ENCODE data around the gene LOX. TPM values are rescaled to one million over a fixed set of nuclear protein-coding genes. Genes with fewer than 3 reads are reported as not detected.

LOX gene
- total and polyA plus RNA-seq, 9 of the 15 experiments (the other 6 are each of a cell fraction or from before 2014, with no cell fraction given), result 0.06 to 0.09 TPM; not detected in 7

DNA sequence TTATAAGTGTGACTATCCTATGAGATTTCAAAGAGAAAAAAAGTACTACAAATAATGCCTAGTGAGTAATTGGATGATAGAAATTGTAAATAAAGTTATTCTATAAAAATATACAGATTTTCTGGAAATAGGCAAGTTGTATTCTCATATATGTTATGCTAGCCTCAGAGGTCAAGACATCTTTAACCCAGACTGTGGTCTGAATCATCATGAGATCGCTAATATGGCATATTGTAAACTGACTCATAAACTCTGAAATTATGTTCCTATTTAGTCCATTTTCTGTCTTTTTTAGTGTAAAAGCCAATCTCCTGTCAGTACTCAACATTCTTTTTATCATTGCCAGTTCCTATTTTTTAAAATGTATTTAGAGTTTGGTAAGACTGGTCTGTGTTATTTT lies 14.2 kb downstream of the LOX start:
- Histone ChIP-seq H3K9ac (ENCODE audit: insufficient read depth in 1 of 2, low read depth in 2 of 2, low read length in 2 of 2) (no peak overlapping the region), H3K9me3 (replicated peaks; ENCODE audit: control insufficient read depth, insufficient read depth, low read depth, low read length) (no peaks in the 10 kb centered on the region), H3K4me1 (replicated peaks in 1 of 2; ENCODE audit: control insufficient read depth in 2 of 2, insufficient read depth in 2 of 2, low read length in 2 of 2) (no peaks in the 10 kb centered on the region), H3K27ac (ENCODE audit: extremely low read depth, low read depth, low read length) (no peak overlapping the region), H2AFZ (ENCODE audit: low read depth, low read length) (no peak overlapping the region), H3K4me3 (no peak overlapping the region), H4K20me1 (replicated peaks; ENCODE audit: control insufficient read depth, insufficient read depth, low read length) (no peaks in the 10 kb centered on the region), H3K79me2 (ENCODE audit: control insufficient read depth, insufficient read depth, low read length) (no peaks in the 10 kb centered on the region), H3K4me2 (ENCODE audit: insufficient read depth, low read length) (no peak overlapping the region), H3K27me3 (ENCODE audit: control insufficient read depth in 2 of 2, insufficient read depth in 2 of 2, low read length in 2 of 2) (no peaks in the 10 kb centered on the region), H3K9me1 (ENCODE audit: control insufficient read depth, insufficient read depth, low read length) (no peaks in the 10 kb centered on the region), H3K36me3 (ENCODE audit: control insufficient read depth, insufficient read depth, low read length) (no peaks in the 10 kb centered on the region)
- no TSS peak for BruUV-seq (replicated peaks)
- in situ Hi-C loops (cut with MboI), result no loop called here
- intact Hi-C loops (cut with micrococcal nuclease), result no loop called here
- DNase-seq (ENCODE audit: extremely low read depth in 1 of 4, low spot score in 3 of 4) (no peak), FAIRE-seq (no peak), ATAC-seq (no peak)
- 19% methylated on average over 1 of the region's 1 CpG for WGBS (ENCODE audit: insufficient coverage, low coverage, missing lambda C conversion rate)
- no peak for TF ChIP-seq HOXB6 (CRISPR knock-in tag; IDR thresholded peaks at IDR 0.05; ENCODE audit: borderline replicate concordance)
- no peak for TF ChIP-seq RBM34 (IDR thresholded peaks at IDR 0.05; ENCODE audit: borderline replicate concordance, insufficient read depth, low read length)
- TF ChIP-seq, protein P1, sequence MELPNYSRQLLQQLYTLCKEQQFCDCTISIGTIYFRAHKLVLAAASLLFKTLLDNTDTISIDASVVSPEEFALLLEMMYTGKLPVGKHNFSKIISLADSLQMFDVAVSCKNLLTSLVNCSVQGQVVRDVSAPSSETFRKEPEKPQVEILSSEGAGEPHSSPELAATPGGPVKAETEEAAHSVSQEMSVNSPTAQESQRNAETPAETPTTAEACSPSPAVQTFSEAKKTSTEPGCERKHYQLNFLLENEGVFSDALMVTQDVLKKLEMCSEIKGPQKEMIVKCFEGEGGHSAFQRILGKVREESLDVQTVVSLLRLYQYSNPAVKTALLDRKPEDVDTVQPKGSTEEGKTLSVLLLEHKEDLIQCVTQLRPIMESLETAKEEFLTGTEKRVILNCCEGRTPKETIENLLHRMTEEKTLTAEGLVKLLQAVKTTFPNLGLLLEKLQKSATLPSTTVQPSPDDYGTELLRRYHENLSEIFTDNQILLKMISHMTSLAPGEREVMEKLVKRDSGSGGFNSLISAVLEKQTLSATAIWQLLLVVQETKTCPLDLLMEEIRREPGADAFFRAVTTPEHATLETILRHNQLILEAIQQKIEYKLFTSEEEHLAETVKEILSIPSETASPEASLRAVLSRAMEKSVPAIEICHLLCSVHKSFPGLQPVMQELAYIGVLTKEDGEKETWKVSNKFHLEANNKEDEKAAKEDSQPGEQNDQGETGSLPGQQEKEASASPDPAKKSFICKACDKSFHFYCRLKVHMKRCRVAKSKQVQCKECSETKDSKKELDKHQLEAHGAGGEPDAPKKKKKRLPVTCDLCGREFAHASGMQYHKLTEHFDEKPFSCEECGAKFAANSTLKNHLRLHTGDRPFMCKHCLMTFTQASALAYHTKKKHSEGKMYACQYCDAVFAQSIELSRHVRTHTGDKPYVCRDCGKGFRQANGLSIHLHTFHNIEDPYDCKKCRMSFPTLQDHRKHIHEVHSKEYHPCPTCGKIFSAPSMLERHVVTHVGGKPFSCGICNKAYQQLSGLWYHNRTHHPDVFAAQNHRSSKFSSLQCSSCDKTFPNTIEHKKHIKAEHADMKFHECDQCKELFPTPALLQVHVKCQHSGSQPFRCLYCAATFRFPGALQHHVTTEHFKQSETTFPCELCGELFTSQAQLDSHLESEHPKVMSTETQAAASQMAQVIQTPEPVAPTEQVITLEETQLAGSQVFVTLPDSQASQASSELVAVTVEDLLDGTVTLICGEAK (IDR thresholded peaks at IDR 0.05), result no peak
- TF ChIP-seq, protein P1 (CRISPR knock-in tag; IDR thresholded peaks at IDR 0.05), result no peak
- TF ChIP-seq ATF7 (IDR thresholded peaks at IDR 0.05), result no peak
- no peak for TF ChIP-seq ZNF212 (CRISPR knock-in tag; IDR thresholded peaks at IDR 0.05)
- no peak for TF ChIP-seq SMAD4 (CRISPR knock-in tag; conservative IDR thresholded peaks at IDR 0.05)
- TF ChIP-seq FOXP1 (CRISPR knock-in tag; IDR thresholded peaks at IDR 0.05), result no peak
- no peak for TF ChIP-seq SOX6 (IDR thresholded peaks at IDR 0.05)
- CTCF ChIA-PET (ENCODE audit: low intra/inter-chr PET ratio), result no interaction called here
- POLR2A ChIA-PET, result interaction anchor here (1.7 kb wide), 1 partner anchor 10 kb away, joined by 4 read pairs; no protein-coding TSS in a partner anchor

Measured in K562 (cell line).